Thyroid gland (tissue), 4 donors: ENCODE results near the gene CLRN2.

ENCODE experiments used
- POLR2A ChIP-seq, 2 donors: fragments of 450-650 bp; IDR thresholded peaks; one replicate each; pipeline ENCODE4 v1.6.1; 2017; ENCODE audit warnings: antibody characterized with exemption in 2 of 2, mild to moderate bottlenecking in 2 of 2, moderate library complexity in 1 of 2
- TF ChIP-seq, protein P1 (sequence below), 6 experiments: fragments of 200-600 bp in 3 of 6; fragments of 450-650 bp in 3 of 6; sonication (generic) in 3 of 6; IDR thresholded peaks; one replicate each; pipeline ENCODE4 v1.5.1; 2016 to 2019; ENCODE audit warnings: antibody characterized with exemption in 6 of 6, mild to moderate bottlenecking in 2 of 6, inconsistent platforms in 1 of 6, moderate library complexity in 1 of 6

GRCh38 chr4:17523662-17524061 lies 8.7 kb downstream of the CLRN2 start:
- TF ChIP-seq, protein P1, sequence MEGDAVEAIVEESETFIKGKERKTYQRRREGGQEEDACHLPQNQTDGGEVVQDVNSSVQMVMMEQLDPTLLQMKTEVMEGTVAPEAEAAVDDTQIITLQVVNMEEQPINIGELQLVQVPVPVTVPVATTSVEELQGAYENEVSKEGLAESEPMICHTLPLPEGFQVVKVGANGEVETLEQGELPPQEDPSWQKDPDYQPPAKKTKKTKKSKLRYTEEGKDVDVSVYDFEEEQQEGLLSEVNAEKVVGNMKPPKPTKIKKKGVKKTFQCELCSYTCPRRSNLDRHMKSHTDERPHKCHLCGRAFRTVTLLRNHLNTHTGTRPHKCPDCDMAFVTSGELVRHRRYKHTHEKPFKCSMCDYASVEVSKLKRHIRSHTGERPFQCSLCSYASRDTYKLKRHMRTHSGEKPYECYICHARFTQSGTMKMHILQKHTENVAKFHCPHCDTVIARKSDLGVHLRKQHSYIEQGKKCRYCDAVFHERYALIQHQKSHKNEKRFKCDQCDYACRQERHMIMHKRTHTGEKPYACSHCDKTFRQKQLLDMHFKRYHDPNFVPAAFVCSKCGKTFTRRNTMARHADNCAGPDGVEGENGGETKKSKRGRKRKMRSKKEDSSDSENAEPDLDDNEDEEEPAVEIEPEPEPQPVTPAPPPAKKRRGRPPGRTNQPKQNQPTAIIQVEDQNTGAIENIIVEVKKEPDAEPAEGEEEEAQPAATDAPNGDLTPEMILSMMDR (IDR thresholded peaks at IDR 0.05): no peak
- TF ChIP-seq POLR2A (IDR thresholded peaks at IDR 0.05): no peak
